HepG2 (cell line): ENCODE measurements around the gene LIME1. TPM values are rescaled to one million over a fixed set of nuclear protein-coding genes. Genes with fewer than 3 reads are reported as not detected.
A peak's percentile ranks its signal among the peaks of the same experiment; 100 is the strongest.

Experiments used
- CBX2 ChIP-seq, 2 experiments: fragments of 200-600 bp in 1 of 2; sonication (generic); formaldehyde crosslinking in 1 of 2; IDR thresholded peaks; 2 replicates each; pipeline versions ENCODE4 v1.7.0 to v1.8.1; 2018 to 2022; ENCODE audit warnings: low read depth in 2 of 2, low read length in 1 of 2, mild to moderate bottlenecking in 1 of 2, missing genetic modification reagents in 1 of 2
- GATAD1 ChIP-seq: IDR thresholded peaks from 2 replicates; pipeline ENCODE4 v1.6.1; 2016; ENCODE audit warnings: missing genetic modification reagents, missing compliant biosample characterization
- ISL2 ChIP-seq: sonication (generic); formaldehyde crosslinking; IDR thresholded peaks from 2 replicates; pipeline ENCODE4 v1.5.0; 2020; ENCODE audit warnings: missing genetic modification reagents
- JUN ChIP-seq: sonication (generic); formaldehyde crosslinking; IDR thresholded peaks from 2 replicates; pipeline ENCODE4 v1.4.0; 2020; ENCODE audit warnings: mild to moderate bottlenecking, missing genetic modification reagents
- KLF16 ChIP-seq, 2 experiments: sonication (generic) in 1 of 2; formaldehyde crosslinking in 1 of 2; IDR thresholded peaks; 2 replicates each; pipeline versions ENCODE4 v1.6.1 to v1.8.0; 2016 to 2023; ENCODE audit warnings: missing genetic modification reagents in 2 of 2, missing compliant biosample characterization in 1 of 2
- NFE2 ChIP-seq: sonication (generic); formaldehyde crosslinking; IDR thresholded peaks from 2 replicates; pipeline ENCODE4 v1.4.0; 2020; ENCODE audit warnings: missing genetic modification reagents
- RFX3 ChIP-seq: IDR thresholded peaks from 2 replicates; pipeline ENCODE4 v1.6.1; 2016; ENCODE audit warnings: missing biosample characterization, missing genetic modification reagents
- RNF2 ChIP-seq: fragments of 450-650 bp; conservative IDR thresholded peaks from 2 replicates; pipeline ENCODE4 v1.6.1; 2016; ENCODE audit warnings: low read depth
- ZFP1 ChIP-seq: IDR thresholded peaks from 2 replicates; pipeline ENCODE4 v1.6.1; 2016
- polyA plus RNA-seq, 8 experiments: library from polyadenylated mRNA; depleted of rRNA in 3 of 8; stranded (reverse) in 7 of 8; unstranded in 1 of 8; fragments of >200 nt; fragmentation: Illumina TruSeq in 4 of 8; extraction: Trizol in 4 of 8; gene quantifications; 2 replicates each; pipeline versions ENCODE4 v1.2.1 to v1.2.3, GENCODE V29; 2011 to 2016; ENCODE audit warnings: low read depth in 4 of 8, missing spikeins in 1 of 8, mixed read lengths in 1 of 8; ENCODE audit not compliant: insufficient read depth in 1 of 8
- total RNA-seq, 5 experiments: library from RNA; depleted of rRNA; stranded (reverse); fragments of >200 nt; fragmentation: Illumina TruSeq; extraction: Trizol; gene quantifications; 2 replicates each; pipeline ENCODE4 v1.2.3, GENCODE V29; 2016; ENCODE audit warnings: low read depth in 1 of 5
- TF ChIP-seq, protein P1 (sequence below): sonication (generic); formaldehyde crosslinking; IDR thresholded peaks from 2 replicates; pipeline ENCODE4 v1.4.0; 2020; ENCODE audit warnings: missing genetic modification reagents
- TF ChIP-seq, protein P2 (sequence below): sonication (generic); formaldehyde crosslinking; IDR thresholded peaks from 2 replicates; pipeline ENCODE4 v1.5.0; 2020; ENCODE audit warnings: missing genetic modification reagents, mild to moderate bottlenecking, borderline replicate concordance
- TF ChIP-seq, protein P3 (sequence below), 2 experiments: sonication (generic) in 1 of 2; formaldehyde crosslinking in 1 of 2; IDR thresholded peaks; 2 replicates each; pipeline versions ENCODE4 v1.5.1 to v1.6.1; 2011 to 2020; ENCODE audit warnings: borderline replicate concordance in 1 of 2, low read depth in 1 of 2, low read length in 1 of 2, mild to moderate bottlenecking in 1 of 2, missing genetic modification reagents in 1 of 2, moderate library complexity in 1 of 2
- TF ChIP-seq, protein P4 (sequence below): sonication (generic); formaldehyde crosslinking; IDR thresholded peaks from 2 replicates; pipeline ENCODE4 v1.5.0; 2020; ENCODE audit warnings: missing genetic modification reagents
- TF ChIP-seq, protein P5 (sequence below): sonication (generic); formaldehyde crosslinking; IDR thresholded peaks from 2 replicates; pipeline ENCODE4 v1.4.0; 2020; ENCODE audit warnings: missing genetic modification reagents

The LIME1 gene
- total and polyA plus RNA-seq, 2 of the 13 experiments (the other 11 are each of a cell fraction or from before 2014, with no cell fraction given), result 13.0 to 61.5 TPM

DNA sequence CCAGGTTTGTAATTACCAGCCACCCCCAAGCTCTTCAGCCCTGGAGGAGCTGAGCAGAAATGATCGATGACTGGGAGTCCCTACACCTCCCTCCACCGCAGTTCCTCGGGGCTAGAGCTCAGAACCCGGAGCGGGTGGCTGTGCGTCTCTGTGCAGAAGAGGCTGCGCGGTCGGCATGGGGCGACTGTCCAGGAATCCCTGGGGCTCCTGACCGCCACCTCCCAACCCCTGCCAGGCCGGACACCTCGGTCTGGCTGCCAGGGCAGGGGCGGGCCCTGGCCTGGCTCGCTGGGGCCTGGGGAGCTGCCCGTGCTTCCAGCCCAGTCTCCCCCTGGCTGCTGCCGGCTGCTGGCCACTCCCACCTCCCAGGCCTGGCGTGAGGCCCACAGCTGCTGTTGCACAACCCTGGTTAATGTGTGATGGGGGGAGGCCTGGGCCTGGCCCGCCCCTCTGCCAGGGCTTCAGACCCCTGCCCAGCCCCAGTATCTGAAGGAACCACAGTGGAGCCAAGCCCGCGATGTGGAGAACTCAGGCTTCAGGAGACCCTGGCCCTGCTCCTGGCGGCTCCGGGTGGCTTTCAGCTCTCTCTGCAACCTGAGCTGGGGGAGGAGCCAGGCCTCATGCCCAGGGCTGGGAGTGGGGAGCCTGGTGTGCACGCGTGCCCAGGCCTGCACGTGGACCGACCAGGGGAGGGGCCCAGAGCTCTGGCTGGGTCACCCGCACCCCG lies 4.3 kb downstream of the LIME1 start (continued):
- TF ChIP-seq, protein P1, sequence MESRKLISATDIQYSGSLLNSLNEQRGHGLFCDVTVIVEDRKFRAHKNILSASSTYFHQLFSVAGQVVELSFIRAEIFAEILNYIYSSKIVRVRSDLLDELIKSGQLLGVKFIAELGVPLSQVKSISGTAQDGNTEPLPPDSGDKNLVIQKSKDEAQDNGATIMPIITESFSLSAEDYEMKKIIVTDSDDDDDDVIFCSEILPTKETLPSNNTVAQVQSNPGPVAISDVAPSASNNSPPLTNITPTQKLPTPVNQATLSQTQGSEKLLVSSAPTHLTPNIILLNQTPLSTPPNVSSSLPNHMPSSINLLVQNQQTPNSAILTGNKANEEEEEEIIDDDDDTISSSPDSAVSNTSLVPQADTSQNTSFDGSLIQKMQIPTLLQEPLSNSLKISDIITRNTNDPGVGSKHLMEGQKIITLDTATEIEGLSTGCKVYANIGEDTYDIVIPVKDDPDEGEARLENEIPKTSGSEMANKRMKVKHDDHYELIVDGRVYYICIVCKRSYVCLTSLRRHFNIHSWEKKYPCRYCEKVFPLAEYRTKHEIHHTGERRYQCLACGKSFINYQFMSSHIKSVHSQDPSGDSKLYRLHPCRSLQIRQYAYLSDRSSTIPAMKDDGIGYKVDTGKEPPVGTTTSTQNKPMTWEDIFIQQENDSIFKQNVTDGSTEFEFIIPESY (CRISPR knock-in tag), result peak; percentile 79
- TF ChIP-seq RFX3 (CRISPR knock-in tag), result no peak
- TF ChIP-seq ISL2 (CRISPR knock-in tag), result peak; percentile 96
- TF ChIP-seq RNF2, result no peak
- TF ChIP-seq, protein P2, sequence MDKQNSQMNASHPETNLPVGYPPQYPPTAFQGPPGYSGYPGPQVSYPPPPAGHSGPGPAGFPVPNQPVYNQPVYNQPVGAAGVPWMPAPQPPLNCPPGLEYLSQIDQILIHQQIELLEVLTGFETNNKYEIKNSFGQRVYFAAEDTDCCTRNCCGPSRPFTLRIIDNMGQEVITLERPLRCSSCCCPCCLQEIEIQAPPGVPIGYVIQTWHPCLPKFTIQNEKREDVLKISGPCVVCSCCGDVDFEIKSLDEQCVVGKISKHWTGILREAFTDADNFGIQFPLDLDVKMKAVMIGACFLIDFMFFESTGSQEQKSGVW (CRISPR knock-in tag), result no peak
- TF ChIP-seq, protein P3, sequence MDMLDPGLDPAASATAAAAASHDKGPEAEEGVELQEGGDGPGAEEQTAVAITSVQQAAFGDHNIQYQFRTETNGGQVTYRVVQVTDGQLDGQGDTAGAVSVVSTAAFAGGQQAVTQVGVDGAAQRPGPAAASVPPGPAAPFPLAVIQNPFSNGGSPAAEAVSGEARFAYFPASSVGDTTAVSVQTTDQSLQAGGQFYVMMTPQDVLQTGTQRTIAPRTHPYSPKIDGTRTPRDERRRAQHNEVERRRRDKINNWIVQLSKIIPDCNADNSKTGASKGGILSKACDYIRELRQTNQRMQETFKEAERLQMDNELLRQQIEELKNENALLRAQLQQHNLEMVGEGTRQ (IDR thresholded peaks at IDR 0.05; ENCODE audit: low read depth, low read length), result no peak
- TF ChIP-seq, protein P3 (CRISPR knock-in tag; IDR thresholded peaks at IDR 0.05; ENCODE audit: borderline replicate concordance), result no peak; the same call in 1 of the 2 replicates
- TF ChIP-seq ZFP1 (CRISPR knock-in tag), result peak; percentile 88
- TF ChIP-seq GATAD1, result peak; percentile 87
- TF ChIP-seq, protein P4, sequence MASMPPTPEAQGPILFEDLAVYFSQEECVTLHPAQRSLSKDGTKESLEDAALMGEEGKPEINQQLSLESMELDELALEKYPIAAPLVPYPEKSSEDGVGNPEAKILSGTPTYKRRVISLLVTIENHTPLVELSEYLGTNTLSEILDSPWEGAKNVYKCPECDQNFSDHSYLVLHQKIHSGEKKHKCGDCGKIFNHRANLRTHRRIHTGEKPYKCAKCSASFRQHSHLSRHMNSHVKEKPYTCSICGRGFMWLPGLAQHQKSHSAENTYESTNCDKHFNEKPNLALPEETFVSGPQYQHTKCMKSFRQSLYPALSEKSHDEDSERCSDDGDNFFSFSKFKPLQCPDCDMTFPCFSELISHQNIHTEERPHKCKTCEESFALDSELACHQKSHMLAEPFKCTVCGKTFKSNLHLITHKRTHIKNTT (CRISPR knock-in tag), result peak; percentile 97; the same call in 1 of the 2 replicates
- no peak for TF ChIP-seq CBX2 (IDR thresholded peaks at IDR 0.05; ENCODE audit: low read depth, low read length)
- peak; percentile 91 for TF ChIP-seq CBX2 (CRISPR knock-in tag; IDR thresholded peaks at IDR 0.05; ENCODE audit: low read depth)
- TF ChIP-seq, protein P5, sequence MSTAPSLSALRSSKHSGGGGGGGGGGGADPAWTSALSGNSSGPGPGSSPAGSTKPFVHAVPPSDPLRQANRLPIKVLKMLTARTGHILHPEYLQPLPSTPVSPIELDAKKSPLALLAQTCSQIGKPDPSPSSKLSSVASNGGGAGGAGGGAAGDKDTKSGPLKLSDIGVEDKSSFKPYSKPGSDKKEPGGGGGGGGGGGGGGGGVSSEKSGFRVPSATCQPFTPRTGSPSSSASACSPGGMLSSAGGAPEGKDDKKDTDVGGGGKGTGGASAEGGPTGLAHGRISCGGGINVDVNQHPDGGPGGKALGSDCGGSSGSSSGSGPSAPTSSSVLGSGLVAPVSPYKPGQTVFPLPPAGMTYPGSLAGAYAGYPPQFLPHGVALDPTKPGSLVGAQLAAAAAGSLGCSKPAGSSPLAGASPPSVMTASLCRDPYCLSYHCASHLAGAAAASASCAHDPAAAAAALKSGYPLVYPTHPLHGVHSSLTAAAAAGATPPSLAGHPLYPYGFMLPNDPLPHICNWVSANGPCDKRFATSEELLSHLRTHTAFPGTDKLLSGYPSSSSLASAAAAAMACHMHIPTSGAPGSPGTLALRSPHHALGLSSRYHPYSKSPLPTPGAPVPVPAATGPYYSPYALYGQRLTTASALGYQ (CRISPR knock-in tag), result peak; percentile 98
- peak; percentile 86 for TF ChIP-seq JUN (CRISPR knock-in tag)
- TF ChIP-seq NFE2 (CRISPR knock-in tag), result peak; percentile 26; the same call in 1 of the 2 replicates
- TF ChIP-seq KLF16 (CRISPR knock-in tag; IDR thresholded peaks at IDR 0.05), result peak; percentile 14 to 100; a peak in 3 of 4 replicates
